PFSK-1 (cell line): ENCODE measurements around the gene TSC22D2.

Experiments
- FOXP2 ChIP-seq: optimal IDR thresholded peaks from 2 replicates; pipeline ENCODE3; 2011; ENCODE audit warnings: borderline replicate concordance, control low read depth, inconsistent platforms; ENCODE audit not compliant: insufficient read depth; ENCODE audit errors: extremely low read length, extremely low read depth
- POLR2AphosphoS5 ChIP-seq: IDR thresholded peaks from 2 replicates; pipeline ENCODE4 v1.6.1; 2012; ENCODE audit warnings: low read depth, mild to moderate bottlenecking, control low read depth, low read length, moderate library complexity
- REST ChIP-seq, 2 experiments: IDR thresholded peaks; 2 replicates each; pipeline versions ENCODE4 v1.6.1 to v1.8.0; 2011 to 2012; ENCODE audit warnings: low read depth in 2 of 2, low read length in 2 of 2, control low read depth in 1 of 2, inconsistent platforms in 1 of 2, mild to moderate bottlenecking in 1 of 2, moderate library complexity in 1 of 2; ENCODE audit not compliant: insufficient read depth in 1 of 2
- SIN3A ChIP-seq: IDR thresholded peaks from 2 replicates; pipeline ENCODE4 v1.6.1; 2012; ENCODE audit warnings: mild to moderate bottlenecking, low read length, moderate library complexity, borderline replicate concordance; ENCODE audit not compliant: insufficient read depth
- TAF1 ChIP-seq: IDR thresholded peaks from 2 replicates; pipeline ENCODE4 v1.6.1; 2012; ENCODE audit warnings: low read length, control low read depth, borderline replicate concordance; ENCODE audit not compliant: insufficient read depth

The TSC22D2 gene

GRCh38 chr3:150388498-150389418, 19.3 kb upstream of the TSC22D2 start:
- TF ChIP-seq SIN3A (no peak), REST (IDR thresholded peaks at IDR 0.05; ENCODE audit: insufficient read depth in 1 of 2, low read depth in 2 of 2, low read length in 2 of 2) (no peak), TAF1 (no peak), FOXP2 (no peak), POLR2AphosphoS5 (no peak)

GRCh38 chr3:150390087-150390486, 18.0 kb upstream of the TSC22D2 start:
- TF ChIP-seq FOXP2 (no peak), POLR2AphosphoS5 (no peak), TAF1 (no peak), REST (IDR thresholded peaks at IDR 0.05; ENCODE audit: insufficient read depth in 1 of 2, low read depth in 2 of 2, low read length in 2 of 2) (no peak), SIN3A (no peak)

- TF ChIP-seq TAF1 (no peak), SIN3A (no peak), POLR2AphosphoS5 (no peak), REST (IDR thresholded peaks at IDR 0.05; ENCODE audit: insufficient read depth in 1 of 2, low read depth in 2 of 2, low read length in 2 of 2) (no peak), FOXP2 (no peak)
Observed at GRCh38 chr3:150391161-150391560, 16.9 kb upstream of the TSC22D2 start.

- TF ChIP-seq SIN3A (no peak), REST (IDR thresholded peaks at IDR 0.05; ENCODE audit: insufficient read depth in 1 of 2, low read depth in 2 of 2, low read length in 2 of 2) (no peak), TAF1 (no peak), POLR2AphosphoS5 (no peak), FOXP2 (no peak)
Observed at GRCh38 chr3:150393745-150394144, 14.4 kb upstream of the TSC22D2 start.
